22Rv1 (cell line): ENCODE results near the gene PYGO1.

Source experiments
- H3K27ac ChIP-seq: fragments of 450-650 bp; 2 replicates; pipeline ENCODE4 v1.5.1; 2017
- ZFX ChIP-seq: fragments of 450-650 bp; IDR thresholded peaks from 2 replicates; pipeline ENCODE4 v1.6.1; 2017; ENCODE audit warnings: antibody characterized with exemption, borderline replicate concordance
- TF ChIP-seq, protein P1 (sequence below): fragments of 450-650 bp; IDR thresholded peaks from 2 replicates; pipeline ENCODE4 v1.5.1; 2017; ENCODE audit warnings: mild to moderate bottlenecking

The PYGO1 gene

DNA sequence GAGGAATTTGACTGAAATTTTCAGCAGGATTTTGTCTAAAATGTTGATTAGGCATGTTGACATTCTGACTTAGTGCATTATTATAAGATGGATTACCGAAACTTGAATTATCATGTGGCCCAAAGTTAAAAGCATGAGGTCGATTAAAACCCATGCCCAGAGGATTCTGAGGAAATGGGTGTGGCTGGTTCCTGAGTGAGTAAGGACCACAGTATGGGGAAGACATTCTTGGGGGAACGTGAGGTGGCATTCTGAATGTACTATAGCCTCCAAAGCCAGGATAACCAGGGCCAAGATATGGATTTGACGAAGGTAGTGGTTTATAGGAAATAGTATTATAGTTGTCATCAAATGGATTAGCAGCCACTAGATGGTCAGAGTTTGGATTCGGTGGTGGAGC is 41.4 kb downstream of the PYGO1 start:
- no peak for TF ChIP-seq ZFX
- TF ChIP-seq, protein P1, sequence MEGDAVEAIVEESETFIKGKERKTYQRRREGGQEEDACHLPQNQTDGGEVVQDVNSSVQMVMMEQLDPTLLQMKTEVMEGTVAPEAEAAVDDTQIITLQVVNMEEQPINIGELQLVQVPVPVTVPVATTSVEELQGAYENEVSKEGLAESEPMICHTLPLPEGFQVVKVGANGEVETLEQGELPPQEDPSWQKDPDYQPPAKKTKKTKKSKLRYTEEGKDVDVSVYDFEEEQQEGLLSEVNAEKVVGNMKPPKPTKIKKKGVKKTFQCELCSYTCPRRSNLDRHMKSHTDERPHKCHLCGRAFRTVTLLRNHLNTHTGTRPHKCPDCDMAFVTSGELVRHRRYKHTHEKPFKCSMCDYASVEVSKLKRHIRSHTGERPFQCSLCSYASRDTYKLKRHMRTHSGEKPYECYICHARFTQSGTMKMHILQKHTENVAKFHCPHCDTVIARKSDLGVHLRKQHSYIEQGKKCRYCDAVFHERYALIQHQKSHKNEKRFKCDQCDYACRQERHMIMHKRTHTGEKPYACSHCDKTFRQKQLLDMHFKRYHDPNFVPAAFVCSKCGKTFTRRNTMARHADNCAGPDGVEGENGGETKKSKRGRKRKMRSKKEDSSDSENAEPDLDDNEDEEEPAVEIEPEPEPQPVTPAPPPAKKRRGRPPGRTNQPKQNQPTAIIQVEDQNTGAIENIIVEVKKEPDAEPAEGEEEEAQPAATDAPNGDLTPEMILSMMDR: no peak
- H3K27ac ChIP-seq: no peak overlapping the region

DNA sequence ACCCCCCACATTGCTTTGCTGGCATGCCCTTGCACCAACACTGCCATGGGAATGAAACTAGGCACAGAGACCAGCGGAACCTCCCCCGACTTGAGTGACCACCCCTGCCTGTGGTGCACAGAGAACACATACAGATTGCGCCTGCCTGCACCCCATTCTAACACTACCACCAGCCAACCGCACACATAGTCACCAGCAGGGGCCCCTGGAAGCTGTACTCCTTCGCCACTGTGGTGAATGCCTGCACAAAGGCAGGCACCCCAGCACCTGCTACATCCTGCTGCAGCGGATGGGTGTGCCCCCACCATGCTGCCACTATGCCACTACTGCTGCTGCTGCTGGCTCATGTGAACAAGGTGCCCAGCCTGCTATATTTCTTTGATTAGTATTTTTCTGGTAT is 52.7 kb downstream of the PYGO1 start:
- TF ChIP-seq, protein P1: no peak
- no peak for TF ChIP-seq ZFX
- no peak overlapping the region for H3K27ac ChIP-seq

DNA sequence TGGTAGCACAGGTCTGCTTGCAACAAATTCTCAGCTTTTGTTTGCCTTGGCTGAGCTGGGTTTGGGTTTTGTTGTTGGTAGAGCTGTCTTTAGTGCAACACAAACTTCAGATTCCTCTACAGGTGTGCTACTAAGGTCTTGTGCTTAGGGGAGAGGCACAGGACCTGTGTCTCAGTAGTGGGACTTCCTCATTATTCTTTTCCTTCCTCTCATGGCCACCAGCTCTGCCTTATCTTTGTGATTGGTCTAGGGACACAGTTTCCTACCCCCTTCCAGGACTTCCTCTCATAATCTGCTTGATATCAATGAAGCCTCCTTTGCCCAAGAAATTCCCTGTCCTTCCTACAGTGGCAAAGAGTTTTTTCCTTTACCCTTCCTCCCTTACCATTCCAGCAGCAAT is 55.2 kb downstream of the PYGO1 start:
- no peak overlapping the region for H3K27ac ChIP-seq
- no peak for TF ChIP-seq ZFX
- TF ChIP-seq, protein P1: no peak

DNA sequence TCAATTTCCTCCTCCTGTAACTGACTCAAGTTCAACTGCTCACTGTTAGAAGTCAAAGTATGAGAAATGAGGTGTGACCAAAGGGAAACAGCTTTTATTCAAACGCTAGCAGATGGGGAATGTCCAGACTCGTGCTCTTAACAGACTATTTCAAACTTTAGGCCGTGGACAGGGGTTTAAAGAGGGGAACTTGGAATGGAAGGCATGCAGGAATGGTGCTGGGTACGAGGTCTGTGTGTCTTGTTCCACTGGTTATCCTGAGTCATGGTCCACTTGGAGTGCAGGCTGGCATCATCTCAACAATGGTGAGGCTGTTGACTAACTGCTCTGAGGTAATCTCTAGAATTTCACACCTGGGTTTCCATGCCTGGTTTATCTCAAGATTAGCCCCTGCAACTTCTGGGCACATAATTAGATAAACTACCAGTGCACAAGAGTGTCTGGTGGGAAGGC is 57.3 kb downstream of the PYGO1 start:
- TF ChIP-seq, protein P1: no peak
- no peak for TF ChIP-seq ZFX
- H3K27ac ChIP-seq: no peak overlapping the region

DNA sequence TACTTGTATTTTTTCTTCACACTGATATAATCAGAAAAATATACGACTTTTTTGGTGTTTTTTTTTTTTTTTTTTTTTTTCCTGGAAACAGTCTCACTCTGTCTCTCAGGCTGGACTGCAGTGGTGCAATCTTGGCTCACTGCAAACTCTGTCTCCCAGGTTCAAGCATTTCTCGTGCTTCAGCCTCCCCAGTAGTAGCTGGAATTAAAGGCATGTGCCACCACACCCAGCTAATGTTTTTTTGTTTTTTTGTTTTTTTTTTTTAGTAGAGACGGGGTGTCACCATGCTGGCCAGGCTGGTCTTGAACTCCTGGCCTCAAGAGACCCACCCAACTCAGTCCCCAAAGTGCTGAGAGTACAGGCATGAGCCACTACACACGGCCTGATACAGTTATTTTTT is 59.3 kb downstream of the PYGO1 start:
- no peak for TF ChIP-seq ZFX
- TF ChIP-seq, protein P1: no peak
- no peak overlapping the region for H3K27ac ChIP-seq

- no peak for TF ChIP-seq ZFX
- TF ChIP-seq, protein P1: no peak
- H3K27ac ChIP-seq: no peak overlapping the region
These were observed 61.0 kb downstream of the PYGO1 start for GRCh38 chr15:55527150-55527549.

DNA sequence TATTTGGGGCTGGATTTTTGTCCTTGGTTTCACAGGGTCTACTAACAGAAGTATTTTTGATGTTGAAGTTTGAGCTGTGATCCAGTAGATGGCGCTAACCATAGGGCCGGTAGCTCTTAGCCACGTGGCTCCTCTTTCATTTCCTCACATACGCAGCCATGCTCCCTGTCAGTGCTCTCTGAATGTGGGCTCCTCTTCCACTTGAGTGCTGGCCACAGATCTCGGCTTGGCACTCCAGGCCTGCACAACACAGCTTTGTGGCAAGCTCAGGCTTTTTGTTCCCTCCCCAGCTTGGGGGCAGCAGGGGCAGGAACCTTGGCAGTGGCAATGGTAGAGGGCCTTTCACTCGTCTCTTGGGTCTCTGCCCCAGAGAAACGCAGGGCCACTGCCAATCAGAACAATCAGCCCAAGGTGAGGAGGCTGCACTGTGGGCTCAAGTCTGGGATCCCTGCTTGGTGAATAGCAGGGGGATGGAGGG is 61.5 kb downstream of the PYGO1 start:
- H3K27ac ChIP-seq: no peak overlapping the region
- TF ChIP-seq, protein P1: peak; percentile 80
- TF ChIP-seq ZFX: no peak
